A549 (cell line): Measurements from ENCODE around the gene LIMK2. TPM values are rescaled to one million over a fixed set of nuclear protein-coding genes. Genes with fewer than 3 reads are reported as not detected.

Source experiments
- ATAC-seq, 2 experiments: fragments of 200-7000 bp in 1 of 2; fragments of >200 bp in 1 of 2; cut with Nextera tagmentation in 1 of 2; cut with Tn5 transposase in 1 of 2; 3 replicates each; pipeline versions ENCODE4 v1.8.0 to v1.9.1; 2018 to 2020; ENCODE audit warnings: mild to moderate bottlenecking in 1 of 2, moderate library complexity in 1 of 2
- CTCF ChIA-PET: fragments of 300-600 bp; sonication (Branson Sonifier 250); formaldehyde crosslinking; extraction: SDS; loops from one replicate; lab custom pipeline; 2021; ENCODE audit warnings: antibody characterized with exemption, inconsistent platforms; lab: Yijun Ruan, JAX
- POLR2A ChIA-PET: fragments of 350-600 bp; formaldehyde crosslinking; extraction: SDS; loops from one replicate; lab custom pipeline; 2021; ENCODE audit warnings: antibody characterized with exemption, inconsistent platforms; lab: Yijun Ruan, JAX
- DNase-seq, 2 experiments: peaks; one replicate each; pipeline versions ENCODE4 v3.0.0 to v3.0.0-alpha.2; 2011 to 2016; ENCODE audit warnings: low read depth in 1 of 2, low spot score in 1 of 2
- FAIRE-seq: peaks from 2 replicates; lab custom pipeline; 2011; peaks lifted over from hg19 to GRCh38; lab: Jason Lieb, UNC
- H3K27ac ChIP-seq, 2 experiments: fragments of >200 bp; sonication (Bioruptor Twin); formaldehyde crosslinking; 3 replicates each; pipeline ENCODE4 v1.5.1; 2016 to 2017
- H3K4me1 ChIP-seq: fragments of >200 bp; sonication (Bioruptor Twin); formaldehyde crosslinking; 3 replicates; pipeline ENCODE4 v1.6.1; 2016
- H3K4me2 ChIP-seq: fragments of >200 bp; sonication (Bioruptor Twin); formaldehyde crosslinking; 3 replicates; pipeline ENCODE4 v1.6.1; 2016
- H3K4me3 ChIP-seq: fragments of >200 bp; sonication (Bioruptor Twin); formaldehyde crosslinking; 3 replicates; pipeline ENCODE4 v1.5.1; 2016
- H3K9me3 ChIP-seq: fragments of >200 bp; sonication (Bioruptor Twin); formaldehyde crosslinking; 3 replicates; pipeline ENCODE4 v1.6.1; 2016
- BHLHE40 ChIP-seq: IDR thresholded peaks from 2 replicates; pipeline ENCODE4 v1.6.1; 2012; ENCODE audit warnings: low read depth, low read length, inconsistent platforms
- CBX2 ChIP-seq: fragments of 200-600 bp; sonication (generic); IDR thresholded peaks from 2 replicates; pipeline ENCODE4 v1.6.1; 2016; ENCODE audit warnings: low read depth, mild to moderate bottlenecking, borderline replicate concordance
- CEBPB ChIP-seq, 2 experiments: fragments of >200 bp in 1 of 2; sonication (Bioruptor Twin) in 1 of 2; formaldehyde crosslinking in 1 of 2; IDR thresholded peaks; 2 replicates each; pipeline ENCODE4 v1.6.1; 2012 to 2016
- CHD2 ChIP-seq: fragments of 150-350 bp; IDR thresholded peaks from 2 replicates; pipeline ENCODE4 v1.6.1; 2014; ENCODE audit warnings: low read length; ENCODE audit not compliant: partially characterized antibody
- E2F6 ChIP-seq: IDR thresholded peaks from 2 replicates; pipeline ENCODE4 v1.6.1; 2012; ENCODE audit warnings: low read depth, borderline replicate concordance
- EHF ChIP-seq: fragments of 250-450 bp; sonication (Bioruptor Pico); IDR thresholded peaks from 2 replicates; pipeline ENCODE4 v1.5.0; 2020; ENCODE audit warnings: mild to moderate bottlenecking
- EHMT2 ChIP-seq: fragments of 200-600 bp; sonication (generic); IDR thresholded peaks from 2 replicates; pipeline ENCODE4 v1.6.1; 2016; ENCODE audit warnings: antibody characterized with exemption, low read depth, mild to moderate bottlenecking, moderate library complexity
- FOSL2 ChIP-seq, 2 experiments: fragments of 450-650 bp in 1 of 2; fragments of >200 bp in 1 of 2; sonication (Bioruptor Twin) in 1 of 2; formaldehyde crosslinking; IDR thresholded peaks; 2 replicates each; pipeline versions ENCODE4 v1.5.0 to v1.6.1; 2016 to 2020; ENCODE audit warnings: mild to moderate bottlenecking in 1 of 2, moderate library complexity in 1 of 2
- FOXS1 ChIP-seq: fragments of 250-450 bp; sonication (Bioruptor Pico); IDR thresholded peaks from 2 replicates; pipeline ENCODE4 v1.5.0; 2020; ENCODE audit warnings: mild to moderate bottlenecking, moderate library complexity
- GATA3 ChIP-seq: IDR thresholded peaks from 2 replicates; pipeline ENCODE4 v1.6.1; 2012; ENCODE audit warnings: borderline replicate concordance
- HOXA7 ChIP-seq: fragments of 250-450 bp; sonication (Bioruptor Pico); IDR thresholded peaks from 2 replicates; pipeline ENCODE4 v1.5.0; 2020; ENCODE audit warnings: mild to moderate bottlenecking, moderate library complexity
- KDM1A ChIP-seq: fragments of 200-600 bp; sonication (generic); IDR thresholded peaks from 2 replicates; pipeline ENCODE4 v1.6.1; 2016; ENCODE audit warnings: low read depth, mild to moderate bottlenecking
- KDM5A ChIP-seq: fragments of 200-600 bp; sonication (generic); IDR thresholded peaks from 2 replicates; pipeline ENCODE4 v1.6.1; 2016; ENCODE audit warnings: antibody characterized with exemption, mild to moderate bottlenecking
- NFE2L2 ChIP-seq: fragments of 150-350 bp; conservative IDR thresholded peaks from 2 replicates; pipeline ENCODE4 v1.6.1; 2014; ENCODE audit warnings: low read length
- PHF8 ChIP-seq: fragments of 200-600 bp; sonication (generic); IDR thresholded peaks from 2 replicates; pipeline ENCODE4 v1.6.1; 2016; ENCODE audit warnings: low read depth, mild to moderate bottlenecking, antibody characterized with exemption, moderate library complexity, borderline replicate concordance
- POLR2A ChIP-seq: IDR thresholded peaks from 2 replicates; pipeline ENCODE4 v1.6.1; 2012; ENCODE audit warnings: mild to moderate bottlenecking, low read length
- POLR2AphosphoS2 ChIP-seq: conservative IDR thresholded peaks from 2 replicates; pipeline ENCODE4 v1.6.1; 2012; ENCODE audit warnings: low read length, improper control_type of control experiment, inconsistent platforms
- RARB ChIP-seq: fragments of 250-450 bp; sonication (Bioruptor Pico); IDR thresholded peaks from 2 replicates; pipeline ENCODE4 v1.8.0; 2021; ENCODE audit warnings: mild to moderate bottlenecking, moderate library complexity
- SREBF2 ChIP-seq: fragments of 450-650 bp; IDR thresholded peaks from 2 replicates; pipeline ENCODE4 v1.6.1; 2014; ENCODE audit warnings: mild to moderate bottlenecking, moderate library complexity
- TFCP2L1 ChIP-seq: fragments of 250-450 bp; sonication (Bioruptor Pico); IDR thresholded peaks from 2 replicates; pipeline ENCODE4 v1.5.0; 2021; ENCODE audit warnings: mild to moderate bottlenecking
- TP53 ChIP-seq: fragments of 250-450 bp; sonication (Bioruptor Pico); IDR thresholded peaks from 2 replicates; pipeline ENCODE4 v1.5.0; 2021; ENCODE audit warnings: mild to moderate bottlenecking, moderate library complexity
- ZC3H11A ChIP-seq: fragments of 450-650 bp; IDR thresholded peaks from 2 replicates; pipeline ENCODE4 v1.6.1; 2014; ENCODE audit warnings: antibody characterized with exemption, mild to moderate bottlenecking
- ZFP36 ChIP-seq: fragments of 450-650 bp; IDR thresholded peaks from 2 replicates; pipeline ENCODE4 v1.6.1; 2014; ENCODE audit warnings: borderline replicate concordance; ENCODE audit not compliant: partially characterized antibody
- WGBS: methylation state at CpG from one replicate; pipeline ENCODE4 v1.1.6; 2017; ENCODE audit errors: missing lambda C conversion rate; 5-methylcytosine and 5-hydroxymethylcytosine counted together
- polyA plus RNA-seq, 4 experiments: library from polyadenylated mRNA; depleted of rRNA in 3 of 4; stranded (reverse); fragments of >200 nt; fragmentation: RNase III in 1 of 4; extraction: RNeasy Plus Mini Kit Qiagen cat#74134 plus additional on column Dnase treatment in 1 of 4; gene quantifications; 2 replicates in 3 of 4; 3 replicates in 1 of 4; pipeline ENCODE4 v1.2.3, GENCODE V29; 2011 to 2017
- TF ChIP-seq, protein P1 (sequence below): fragments of 450-650 bp; IDR thresholded peaks from 2 replicates; pipeline ENCODE4 v1.6.1; 2014; ENCODE audit warnings: antibody characterized with exemption
- TF ChIP-seq, protein P2 (sequence below): IDR thresholded peaks from 2 replicates; pipeline ENCODE4 v1.6.1; 2012
- TF ChIP-seq, protein P3 (sequence below): fragments of >200 bp; sonication (Bioruptor Twin); formaldehyde crosslinking; IDR thresholded peaks from 3 replicates; pipeline ENCODE4 v1.5.1; 2016
- TF ChIP-seq, protein P4 (sequence below): fragments of 250-450 bp; sonication (Bioruptor Pico); IDR thresholded peaks from 2 replicates; pipeline ENCODE4 v1.5.0; 2020; ENCODE audit warnings: low read depth, mild to moderate bottlenecking, moderate library complexity

LIMK2 gene
- polyA plus RNA-seq, 2 of the 4 experiments (the other 2 are of a cell fraction), result 3.1 to 6.9 TPM

DNA sequence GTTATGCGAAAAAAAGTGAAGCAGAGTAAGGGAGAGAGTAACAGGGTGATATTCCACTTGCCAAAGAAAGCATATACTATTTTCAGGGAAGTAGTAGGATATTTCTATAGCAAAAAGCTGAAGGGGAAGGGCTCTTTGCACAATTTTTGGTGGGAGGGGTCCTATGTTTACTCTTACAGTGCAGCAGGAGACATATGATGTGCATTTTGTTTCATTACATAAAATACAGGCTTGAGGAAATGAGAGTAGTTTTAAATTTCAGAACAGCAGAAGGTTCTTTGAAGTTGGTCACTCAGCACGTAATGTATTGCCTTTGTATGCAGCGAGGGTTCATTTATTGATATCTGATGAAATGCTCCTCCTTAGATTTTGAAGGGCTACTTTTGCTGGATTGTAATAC is 83.3 kb downstream of the LIMK2 start:
- Histone ChIP-seq H3K4me2 (no peak overlapping the region; the same call in 2 of the 3 replicates), H3K4me1 (peaks cover 22% of the 10 kb centered on the region)
- ChIA-PET POLR2A (no interaction called here), CTCF (interaction anchor here (0.8 kb wide), 1 partner anchor 18 kb away, joined by 3 read pairs; no protein-coding TSS in a partner anchor)
- TF ChIP-seq RARB (CRISPR knock-in tag) (no peak), KDM1A (no peak), ZFP36 (no peak), KDM5A (no peak), CHD2 (no peak), FOSL2 (IDR thresholded peaks at IDR 0.05) (no peak), FOSL2 (CRISPR knock-in tag; IDR thresholded peaks at IDR 0.05) (no peak)
- TF ChIP-seq, protein P1, sequence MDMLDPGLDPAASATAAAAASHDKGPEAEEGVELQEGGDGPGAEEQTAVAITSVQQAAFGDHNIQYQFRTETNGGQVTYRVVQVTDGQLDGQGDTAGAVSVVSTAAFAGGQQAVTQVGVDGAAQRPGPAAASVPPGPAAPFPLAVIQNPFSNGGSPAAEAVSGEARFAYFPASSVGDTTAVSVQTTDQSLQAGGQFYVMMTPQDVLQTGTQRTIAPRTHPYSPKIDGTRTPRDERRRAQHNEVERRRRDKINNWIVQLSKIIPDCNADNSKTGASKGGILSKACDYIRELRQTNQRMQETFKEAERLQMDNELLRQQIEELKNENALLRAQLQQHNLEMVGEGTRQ, result no peak
- TF ChIP-seq, all 56 proteins: peak for 0
- ATAC-seq (no peak), DNase-seq (no peak), FAIRE-seq (no peak)
- WGBS, result 87% methylated on average over 3 of the region's 3 CpGs
- Histone ChIP-seq H3K4me3 (no peak overlapping the region), H3K9me3 (no peaks in the 10 kb centered on the region), H3K27ac (no peak overlapping the region)

GRCh38 chr22:31295831-31296657 is 83.9 kb downstream of the LIMK2 start:
- Histone ChIP-seq H3K9me3 (no peaks in the 10 kb centered on the region), H3K4me1 (peaks cover 21% of the 10 kb centered on the region), H3K4me3 (no peak overlapping the region), H3K27ac (no peak overlapping the region), H3K4me2 (no peak overlapping the region; the same call in 2 of the 3 replicates)
- FAIRE-seq (no peak), DNase-seq (no peak), ATAC-seq (no peak)
- CTCF ChIA-PET, result interaction anchor here (0.5 to 1.4 kb wide), 3 partner anchors 18 to 935 kb away, joined by 3 to 9 read pairs (median 5); no protein-coding TSS in a partner anchor
- TF ChIP-seq EHMT2, result no peak
- TF ChIP-seq EHF (CRISPR knock-in tag), result no peak
- no peak for TF ChIP-seq BHLHE40
- no peak for TF ChIP-seq CHD2
- TF ChIP-seq HOXA7, result no peak
- no peak for TF ChIP-seq KDM5A
- TF ChIP-seq, protein P2, sequence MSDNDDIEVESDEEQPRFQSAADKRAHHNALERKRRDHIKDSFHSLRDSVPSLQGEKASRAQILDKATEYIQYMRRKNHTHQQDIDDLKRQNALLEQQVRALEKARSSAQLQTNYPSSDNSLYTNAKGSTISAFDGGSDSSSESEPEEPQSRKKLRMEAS, result no peak
- TF ChIP-seq GATA3, result no peak
- TF ChIP-seq, protein P3, sequence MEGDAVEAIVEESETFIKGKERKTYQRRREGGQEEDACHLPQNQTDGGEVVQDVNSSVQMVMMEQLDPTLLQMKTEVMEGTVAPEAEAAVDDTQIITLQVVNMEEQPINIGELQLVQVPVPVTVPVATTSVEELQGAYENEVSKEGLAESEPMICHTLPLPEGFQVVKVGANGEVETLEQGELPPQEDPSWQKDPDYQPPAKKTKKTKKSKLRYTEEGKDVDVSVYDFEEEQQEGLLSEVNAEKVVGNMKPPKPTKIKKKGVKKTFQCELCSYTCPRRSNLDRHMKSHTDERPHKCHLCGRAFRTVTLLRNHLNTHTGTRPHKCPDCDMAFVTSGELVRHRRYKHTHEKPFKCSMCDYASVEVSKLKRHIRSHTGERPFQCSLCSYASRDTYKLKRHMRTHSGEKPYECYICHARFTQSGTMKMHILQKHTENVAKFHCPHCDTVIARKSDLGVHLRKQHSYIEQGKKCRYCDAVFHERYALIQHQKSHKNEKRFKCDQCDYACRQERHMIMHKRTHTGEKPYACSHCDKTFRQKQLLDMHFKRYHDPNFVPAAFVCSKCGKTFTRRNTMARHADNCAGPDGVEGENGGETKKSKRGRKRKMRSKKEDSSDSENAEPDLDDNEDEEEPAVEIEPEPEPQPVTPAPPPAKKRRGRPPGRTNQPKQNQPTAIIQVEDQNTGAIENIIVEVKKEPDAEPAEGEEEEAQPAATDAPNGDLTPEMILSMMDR, result no peak
- WGBS, result 82% methylated on average over 5 of the region's 5 CpGs
- POLR2A ChIA-PET, result no interaction called here

DNA sequence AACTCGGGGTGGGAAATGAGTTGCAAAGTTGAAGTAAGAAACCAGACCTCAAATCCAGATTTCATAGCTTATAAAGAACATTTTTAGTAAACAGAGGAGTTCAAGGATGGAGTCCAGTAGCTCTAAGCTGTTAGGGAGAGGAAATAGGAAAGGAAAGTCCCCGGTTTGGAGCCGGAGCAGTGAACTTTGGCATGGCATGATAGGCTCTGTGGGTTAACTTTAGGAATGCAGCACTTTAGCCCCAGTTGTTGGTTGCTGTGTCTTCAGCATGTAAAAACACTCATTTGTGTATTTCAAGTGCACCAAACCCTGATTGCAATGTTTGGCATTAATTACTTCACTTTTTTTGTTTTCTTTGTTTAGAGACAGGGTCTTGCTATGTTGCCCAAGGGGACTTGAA is 88.8 kb downstream of the LIMK2 start:
- POLR2A ChIA-PET, result no interaction called here
- WGBS, result 60% methylated on average over 3 of the region's 3 CpGs
- CTCF ChIA-PET, result interaction anchor here (1.3 to 1.7 kb wide), 4 partner anchors 8 to 44 kb away, joined by 4 to 12 read pairs (median 8); partner anchors contain the start of gene PIK3IP1
- Histone ChIP-seq H3K27ac (no peak overlapping the region), H3K4me2 (no peak overlapping the region), H3K4me3 (no peak overlapping the region), H3K4me1 (peaks cover 5% of the 10 kb centered on the region; the same call in 2 of the 3 replicates), H3K9me3 (no peaks in the 10 kb centered on the region)
- ATAC-seq (no peak), DNase-seq (no peak), FAIRE-seq (no peak)
- TF ChIP-seq, protein P4, sequence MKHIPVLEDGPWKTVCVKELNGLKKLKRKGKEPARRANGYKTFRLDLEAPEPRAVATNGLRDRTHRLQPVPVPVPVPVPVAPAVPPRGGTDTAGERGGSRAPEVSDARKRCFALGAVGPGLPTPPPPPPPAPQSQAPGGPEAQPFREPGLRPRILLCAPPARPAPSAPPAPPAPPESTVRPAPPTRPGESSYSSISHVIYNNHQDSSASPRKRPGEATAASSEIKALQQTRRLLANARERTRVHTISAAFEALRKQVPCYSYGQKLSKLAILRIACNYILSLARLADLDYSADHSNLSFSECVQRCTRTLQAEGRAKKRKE, result no peak
- TF ChIP-seq PHF8, result no peak
- TF ChIP-seq NFE2L2, result no peak
- no peak for TF ChIP-seq GATA3
- no peak for TF ChIP-seq KDM5A
- TF ChIP-seq TFCP2L1 (CRISPR knock-in tag), result no peak
- TF ChIP-seq E2F6, result no peak
- no peak for TF ChIP-seq POLR2A
- TF ChIP-seq SREBF2, result no peak
- TF ChIP-seq, protein P3, result no peak
- TF ChIP-seq CBX2, result no peak
- no peak for TF ChIP-seq TP53
- TF ChIP-seq EHMT2, result no peak
- TF ChIP-seq ZC3H11A, result no peak
- TF ChIP-seq POLR2AphosphoS2, result no peak
- TF ChIP-seq CEBPB (IDR thresholded peaks at IDR 0.05), result no peak
- no peak for TF ChIP-seq FOXS1 (CRISPR knock-in tag)
